ENCODE measurements around the gene OLFML2A.
"Not testable (repeated sequence)": the region's sequence is repeated elsewhere in the genome, so short reads cannot be mapped to it uniquely, and the experiment has no call there.

Gene OLFML2A

DNA sequence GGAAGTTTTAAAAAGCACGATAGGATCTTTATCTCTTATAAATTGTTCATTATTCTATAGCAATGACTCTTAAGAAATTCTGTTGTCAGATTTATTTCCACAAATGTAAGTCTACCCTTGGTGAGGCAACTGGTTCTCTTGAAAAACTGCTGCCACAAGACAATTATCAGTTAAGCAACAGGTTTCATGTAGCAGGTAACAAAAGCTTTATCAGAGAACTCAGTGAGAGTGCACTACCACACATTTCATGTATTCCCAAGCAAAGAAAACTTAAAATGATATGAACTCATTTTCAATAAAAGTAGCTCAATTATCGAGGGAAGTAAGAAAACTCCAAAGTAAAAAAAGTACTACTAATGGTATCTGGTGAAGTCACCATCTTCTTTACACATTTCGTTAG is 15.2 kb upstream of the OLFML2A start:
- DNase-seq: no peak

- no peak for DNase-seq
These were observed 14.3 kb upstream of the OLFML2A start for GRCh38 chr9:124762633-124763032.

DNA sequence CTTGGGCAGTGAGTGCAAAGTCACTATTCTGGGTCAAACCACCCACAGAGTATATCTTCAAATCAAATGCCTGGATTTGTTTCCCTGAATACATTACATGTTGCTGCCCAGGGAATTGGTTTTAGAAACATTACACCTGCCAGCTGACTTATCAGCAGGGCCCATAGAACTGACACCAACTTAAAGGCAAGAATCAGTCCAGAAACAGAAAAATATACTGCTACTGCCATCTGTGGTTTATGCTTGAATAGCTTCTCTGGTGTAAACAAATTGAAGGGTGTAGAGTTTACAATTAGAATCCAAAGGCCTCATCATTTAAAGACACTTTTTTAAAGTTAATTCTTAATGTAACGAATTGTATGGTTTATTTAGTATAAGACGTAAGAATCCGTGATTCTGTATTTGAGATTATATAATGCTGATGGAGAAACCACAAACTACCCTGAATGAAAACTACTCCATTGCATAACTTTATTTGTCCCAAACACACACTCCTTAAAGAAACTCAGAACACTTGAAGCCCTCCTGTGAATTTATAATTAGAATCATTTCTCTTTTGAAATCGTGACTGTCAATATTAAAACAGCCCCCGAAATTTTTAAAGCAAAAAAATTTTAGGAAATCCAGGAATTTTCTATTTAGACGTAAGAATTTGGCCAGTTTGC is 12.0 kb upstream of the OLFML2A start:
- peak; percentile 46 for DNase-seq

- no peak for DNase-seq
These were observed 11.5 kb upstream of the OLFML2A start for GRCh38 chr9:124765439-124765835.

- DNase-seq: no peak
These were observed 10.6 kb upstream of the OLFML2A start for GRCh38 chr9:124766326-124766725.

- DNase-seq: no peak
These were observed 9.9 kb upstream of the OLFML2A start for GRCh38 chr9:124766815-124767554.

DNA sequence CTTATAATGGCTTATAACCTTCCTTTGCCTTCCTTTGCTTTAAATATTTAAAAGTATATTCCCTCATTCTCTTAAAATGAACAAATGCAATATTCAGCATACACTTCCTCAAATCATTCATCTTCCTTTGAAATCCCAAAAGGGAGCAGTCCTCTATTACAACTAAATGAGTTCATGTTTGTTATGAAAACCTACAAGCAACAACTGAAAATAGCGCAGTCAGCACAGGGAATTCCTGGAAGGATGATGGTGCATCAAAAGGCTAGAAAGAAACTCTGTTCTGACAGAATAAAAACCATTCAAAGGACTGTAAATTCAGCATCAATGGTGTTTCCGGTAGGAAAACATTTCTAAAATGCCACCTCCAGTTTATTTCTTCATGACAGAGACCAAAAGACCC is 9.1 kb upstream of the OLFML2A start:
- no peak for DNase-seq

DNA sequence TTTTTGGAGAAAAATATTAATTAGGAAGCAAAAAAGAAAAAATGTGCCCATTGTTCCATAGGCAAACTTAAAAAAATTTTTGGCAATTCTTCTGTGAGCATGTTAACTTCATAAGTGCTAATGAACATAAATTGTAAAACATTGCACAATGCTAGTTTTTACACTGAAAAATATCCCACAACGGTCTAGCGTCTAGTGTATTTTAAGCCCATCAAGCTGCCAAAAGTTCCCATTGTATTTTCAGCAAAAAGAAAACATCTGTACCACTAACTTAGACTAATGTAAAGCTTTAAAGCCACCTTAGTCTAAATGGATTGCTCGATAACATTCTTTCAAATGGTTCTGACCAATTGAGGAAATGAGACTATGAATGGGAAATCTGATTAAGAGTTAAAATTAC is 8.6 kb upstream of the OLFML2A start:
- DNase-seq: no peak

DNA sequence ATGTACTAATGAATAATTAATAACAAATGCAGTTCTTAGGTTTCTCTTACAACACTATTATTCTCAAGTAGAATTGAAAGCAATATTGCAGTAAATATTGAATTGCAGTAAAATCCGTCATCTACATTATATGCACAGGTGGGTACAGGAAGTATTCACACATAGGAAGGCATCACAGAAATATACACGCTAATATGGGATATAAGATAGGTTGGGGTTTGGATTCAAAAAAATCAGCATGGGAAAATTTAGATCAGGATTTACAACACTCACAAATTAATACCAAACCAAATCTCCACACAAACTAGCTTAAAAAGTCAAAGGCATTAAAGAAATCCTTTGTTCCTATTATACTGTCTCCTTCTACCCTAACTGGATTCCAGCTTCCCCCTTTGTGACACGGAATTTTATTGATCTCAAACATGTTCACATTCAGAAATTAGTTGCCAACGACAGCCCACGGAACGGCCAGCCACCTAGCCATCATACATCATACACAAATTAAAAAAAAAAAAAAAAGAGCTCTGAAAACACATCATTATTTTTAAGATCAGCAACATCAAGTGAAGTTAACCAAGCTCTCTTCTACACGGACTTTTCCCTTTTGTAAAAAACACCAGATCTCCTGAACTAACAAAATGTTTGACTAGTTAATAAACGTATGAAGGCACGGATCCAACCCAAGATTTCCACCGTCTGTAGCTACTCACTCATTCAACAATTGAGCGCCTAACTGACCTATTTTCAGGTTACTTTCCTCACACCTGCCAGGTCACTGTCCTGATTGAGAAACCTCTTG is 8.0 kb upstream of the OLFML2A start:
- no peak for DNase-seq

GRCh38 chr9:124769549-124770358 is 7.2 kb upstream of the OLFML2A start:
- peak; percentile 64 for DNase-seq

- peak; percentile 62 for DNase-seq
These were observed 6.4 kb upstream of the OLFML2A start for GRCh38 chr9:124770359-124771020.

DNA sequence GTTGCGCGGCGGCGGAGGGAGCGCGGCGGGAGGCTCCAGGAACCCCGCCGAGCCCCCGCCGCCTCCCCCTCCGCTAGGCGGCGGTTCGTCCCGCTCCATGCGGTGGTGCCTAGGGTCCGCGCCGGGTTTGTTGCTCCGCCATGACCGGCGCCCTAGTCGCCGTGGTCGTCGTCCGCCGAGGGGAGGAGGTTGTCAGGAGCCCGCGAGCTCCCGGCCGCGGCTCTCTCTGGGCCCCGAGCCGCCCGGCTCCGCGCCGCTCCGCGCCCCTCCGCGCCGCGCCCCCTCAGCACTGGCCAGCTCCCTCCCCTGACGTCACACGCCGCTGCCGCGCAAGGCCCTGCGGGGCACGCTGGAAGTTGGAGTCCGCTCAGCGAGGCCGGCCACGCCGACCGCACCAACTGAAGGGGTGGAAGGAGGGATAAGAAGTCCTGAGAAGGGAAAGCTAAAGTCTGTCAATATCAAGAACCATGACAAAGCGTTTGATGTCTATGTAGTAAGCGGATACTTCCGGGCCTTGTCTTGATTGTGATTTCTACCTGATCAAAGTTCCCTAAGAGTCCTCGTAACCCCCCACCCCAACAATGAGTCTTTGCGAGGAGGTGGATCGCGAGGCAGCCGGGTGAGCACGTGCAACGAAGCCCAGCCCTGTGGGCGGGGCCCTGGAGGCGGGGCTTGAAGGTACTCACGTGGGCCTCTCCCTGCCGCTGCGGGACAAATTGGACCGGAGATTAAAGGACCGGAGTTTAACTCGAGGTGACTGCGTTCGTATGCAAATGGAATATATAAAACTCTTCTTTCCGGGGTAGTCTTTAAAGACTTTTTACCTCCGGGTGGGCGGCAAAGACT is 5.7 kb upstream of the OLFML2A start, which contains the start of gene NR6A1:
Gene NR6A1 (minus strand): TSS at position 291 of the 846 bp plus-strand sequence.
- DNase-seq: peak; percentile 99

DNA sequence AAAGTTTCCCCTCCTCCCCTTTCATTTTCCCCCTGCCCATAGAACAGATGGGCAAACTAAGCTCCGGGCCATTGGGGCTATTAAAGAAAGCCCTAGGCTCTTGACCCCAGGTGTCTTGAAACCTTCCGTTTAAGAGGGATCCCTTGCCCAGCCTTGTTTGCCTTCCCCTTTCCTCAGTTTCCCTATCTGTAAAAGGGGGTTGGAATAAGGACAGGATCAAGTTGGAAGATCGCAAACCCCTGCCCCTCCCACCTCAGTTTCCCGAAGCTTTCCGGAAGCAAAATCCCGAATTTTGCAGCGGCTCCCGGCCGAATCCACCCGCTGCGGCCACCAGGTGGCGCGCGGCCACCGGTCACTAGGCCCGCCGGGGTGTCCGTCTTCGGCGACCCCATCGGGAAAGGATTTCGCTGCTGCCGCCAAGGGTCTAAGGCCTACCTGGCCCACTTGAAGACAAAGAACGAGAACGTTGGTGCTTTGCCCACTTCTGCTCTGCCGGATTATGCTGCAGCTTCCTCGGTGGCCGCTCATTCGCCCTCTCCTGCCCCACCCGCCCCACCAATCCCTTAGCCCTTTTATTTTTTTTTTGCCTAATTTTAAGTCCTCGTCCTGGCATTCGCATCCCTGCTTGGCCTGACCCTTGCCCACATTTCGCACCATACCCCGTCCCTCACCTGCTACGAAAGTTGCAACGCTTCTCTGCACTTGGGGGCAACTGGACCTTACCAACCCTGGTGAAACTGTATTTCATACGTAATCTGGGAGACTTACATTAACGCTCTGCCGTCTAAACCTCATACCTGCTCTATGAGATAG is 4.9 kb upstream of the OLFML2A start:
- DNase-seq: peak; percentile 87

- not testable (repeated sequence) for DNase-seq
These were observed 4.1 kb upstream of the OLFML2A start for GRCh38 chr9:124772877-124773276.

DNA sequence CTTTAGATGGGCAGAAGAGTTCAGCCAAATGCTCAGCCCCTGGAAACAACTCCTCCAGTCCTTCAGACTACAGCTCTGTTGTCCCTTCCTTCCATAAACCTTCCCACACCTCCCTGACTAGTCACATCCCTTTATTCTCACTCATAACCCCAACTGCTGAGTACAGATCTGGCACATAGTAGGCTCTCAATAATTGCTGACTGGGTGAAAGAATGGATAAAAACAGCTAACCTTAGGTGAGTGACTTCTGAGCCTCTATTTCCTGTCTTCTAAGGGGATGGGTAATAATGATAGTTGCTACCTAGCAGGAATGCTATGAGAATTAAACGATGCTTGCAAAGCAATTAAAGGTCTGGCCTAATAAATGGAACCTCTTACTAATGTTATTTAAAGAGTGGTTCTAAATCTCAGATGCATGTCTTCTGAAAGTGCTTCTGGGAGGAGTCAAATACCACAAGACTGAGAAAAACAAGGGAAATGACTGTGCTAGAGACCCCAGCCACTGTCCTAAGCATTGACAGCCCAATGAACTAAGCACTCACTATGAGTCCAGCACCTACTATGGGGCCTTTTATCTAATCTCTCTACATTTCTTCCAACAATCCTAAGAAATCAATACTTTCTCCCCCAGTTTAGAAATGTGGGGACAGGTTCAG is 3.3 kb upstream of the OLFML2A start:
- DNase-seq: no peak

DNA sequence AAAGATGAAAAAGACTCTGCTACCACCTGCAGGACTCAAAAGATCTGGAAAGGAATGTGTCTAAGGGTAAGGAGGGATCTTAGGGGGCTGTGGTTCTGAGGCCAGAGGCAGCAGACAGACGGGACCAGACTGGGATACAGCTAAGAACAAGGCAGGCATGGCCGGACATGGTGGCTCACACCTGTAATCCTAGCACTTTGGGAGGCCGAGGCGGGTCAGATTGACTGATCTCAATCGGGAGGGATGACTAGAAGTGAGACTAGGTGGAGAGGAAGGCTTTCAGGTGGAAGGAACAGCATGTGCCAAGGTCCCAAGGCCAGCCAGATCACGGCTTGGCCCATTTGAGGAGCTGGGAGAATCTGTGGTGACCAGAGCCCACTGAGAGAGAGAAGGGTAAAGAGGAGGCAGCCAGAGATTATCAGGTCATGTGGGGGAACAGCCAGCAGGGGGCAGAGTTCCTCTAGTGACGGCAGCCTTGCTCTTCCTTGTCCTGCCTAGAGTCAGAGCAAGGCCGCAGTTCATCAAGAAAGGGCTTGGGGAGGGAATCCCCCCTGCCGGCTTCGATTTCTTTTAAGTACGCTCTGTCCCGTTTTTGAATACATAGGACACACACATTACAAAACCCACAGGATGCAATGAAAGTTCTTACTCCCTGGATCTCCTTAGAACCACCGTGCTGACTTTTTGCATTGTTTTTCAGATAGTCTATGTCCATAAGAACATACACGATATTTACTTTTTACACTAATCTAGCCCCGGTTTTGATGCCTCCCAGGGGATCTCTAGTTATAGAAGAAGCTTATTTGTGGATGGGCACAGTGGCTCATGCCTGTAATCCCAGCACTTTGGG is 2.6 kb upstream of the OLFML2A start:
- DNase-seq: peak; percentile 87

GRCh38 chr9:124776618-124776953 is 347 bp upstream of the OLFML2A start:
- DNase-seq: peak; percentile 58

DNA sequence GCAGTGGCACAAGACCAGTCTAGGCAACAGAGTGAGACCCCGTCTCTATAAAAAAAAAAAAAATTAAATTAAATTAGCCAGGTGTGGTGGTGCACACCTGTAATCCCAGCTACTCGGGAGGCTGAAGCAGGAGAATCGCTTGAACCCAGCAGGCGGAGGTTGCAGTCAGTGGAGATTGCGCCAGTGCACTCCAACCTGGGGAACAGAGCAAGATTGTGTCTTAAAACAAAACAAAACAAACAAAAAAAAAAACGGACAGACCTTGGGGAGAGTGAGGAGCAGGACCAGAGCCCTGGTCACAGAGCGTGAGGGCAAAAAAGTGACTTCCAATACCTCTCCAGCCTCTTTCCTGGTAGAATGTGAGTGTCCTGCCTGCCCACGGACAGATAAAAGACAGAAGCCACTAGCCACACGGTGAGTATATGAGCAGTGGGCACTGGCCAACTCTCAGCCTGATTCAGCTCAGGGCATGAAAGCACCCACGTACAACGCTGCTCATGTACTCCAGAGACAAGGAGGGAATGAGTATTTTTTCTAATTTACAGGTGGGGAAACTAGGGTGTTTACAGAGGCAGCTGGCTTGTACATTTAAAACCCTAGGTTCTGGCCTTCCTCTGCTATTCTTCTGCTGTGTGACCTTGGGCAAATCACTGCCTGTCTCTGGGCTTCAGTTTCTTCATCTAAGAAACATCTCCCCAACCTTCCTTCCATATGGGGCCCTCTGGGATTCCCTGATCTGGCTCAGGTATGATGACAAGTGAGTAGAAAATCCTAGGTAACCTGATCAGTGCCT is 1.8 kb downstream of the OLFML2A start:
- DNase-seq: peak; percentile 76
